ENCODE measurements around the gene CDK8. TPM values are rescaled to one million over a fixed set of nuclear protein-coding genes. Genes with fewer than 3 reads are reported as not detected.

The CDK8 gene
- polyA plus RNA-seq, 1 experiment: 18.8 TPM

- no peak overlapping the region for H3K27ac ChIP-seq (ENCODE audit: low read depth, low read length)
- DNase-seq (ENCODE audit: low read depth, low spot score): no peak
- no peak for TF ChIP-seq CTCF (IDR thresholded peaks at IDR 0.05; ENCODE audit: low read depth, low read length)
- CTCF ChIA-PET: no interaction called here
- no peak overlapping the region for H3K4me3 ChIP-seq (ENCODE audit: low read depth, low read length)
- H3K9me3 ChIP-seq (ENCODE audit: control insufficient read depth, insufficient read depth, low read length): no peaks in the 10 kb centered on the region
- POLR2A ChIA-PET: no interaction called here
- no peaks in the 10 kb centered on the region for H3K27me3 ChIP-seq (ENCODE audit: control insufficient read depth, insufficient read depth, low read length)
Observed at GRCh38 chr13:26342898-26343297, 89.0 kb downstream of the CDK8 start.

DNA sequence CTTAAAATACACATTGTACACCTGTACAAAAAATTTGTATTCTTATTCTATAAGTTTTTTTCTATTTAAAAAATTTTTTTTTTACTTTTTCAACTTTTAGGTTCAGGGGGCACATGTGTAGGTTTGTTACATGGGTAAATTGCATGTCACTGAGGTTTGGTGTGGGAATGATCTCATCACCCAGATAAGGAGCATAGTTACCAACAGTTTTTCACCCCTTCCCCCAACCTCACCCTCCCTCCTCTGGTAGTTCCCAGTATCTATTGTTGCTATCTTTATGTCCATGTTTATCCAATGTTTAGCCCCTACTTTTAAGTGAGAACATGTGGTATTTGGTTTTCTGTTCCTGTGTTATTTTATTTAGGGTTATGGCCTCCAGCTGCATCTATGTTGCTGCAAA, 89.9 kb downstream of the CDK8 start:
- H3K27ac ChIP-seq (ENCODE audit: low read depth, low read length): no peak overlapping the region
- ChIA-PET POLR2A (no interaction called here), CTCF (no interaction called here)
- no peaks in the 10 kb centered on the region for H3K9me3 ChIP-seq (ENCODE audit: control insufficient read depth, insufficient read depth, low read length)
- H3K27me3 ChIP-seq (ENCODE audit: control insufficient read depth, insufficient read depth, low read length): no peaks in the 10 kb centered on the region
- TF ChIP-seq CTCF (IDR thresholded peaks at IDR 0.05; ENCODE audit: low read depth, low read length): no peak
- H3K4me3 ChIP-seq (ENCODE audit: low read depth, low read length): no peak overlapping the region
- no peak for DNase-seq (ENCODE audit: low read depth, low spot score)

- CTCF ChIA-PET: no interaction called here
- TF ChIP-seq CTCF (IDR thresholded peaks at IDR 0.05; ENCODE audit: low read depth, low read length): no peak
- H3K27ac ChIP-seq (ENCODE audit: low read depth, low read length): no peak overlapping the region
- H3K9me3 ChIP-seq (ENCODE audit: control insufficient read depth, insufficient read depth, low read length): no peaks in the 10 kb centered on the region
- no peaks in the 10 kb centered on the region for H3K27me3 ChIP-seq (ENCODE audit: control insufficient read depth, insufficient read depth, low read length)
- POLR2A ChIA-PET: no interaction called here
- H3K4me3 ChIP-seq (ENCODE audit: low read depth, low read length): no peak overlapping the region
- DNase-seq (ENCODE audit: low read depth, low spot score): no peak
Observed at GRCh38 chr13:26344980-26345379, 91.1 kb downstream of the CDK8 start.

DNA sequence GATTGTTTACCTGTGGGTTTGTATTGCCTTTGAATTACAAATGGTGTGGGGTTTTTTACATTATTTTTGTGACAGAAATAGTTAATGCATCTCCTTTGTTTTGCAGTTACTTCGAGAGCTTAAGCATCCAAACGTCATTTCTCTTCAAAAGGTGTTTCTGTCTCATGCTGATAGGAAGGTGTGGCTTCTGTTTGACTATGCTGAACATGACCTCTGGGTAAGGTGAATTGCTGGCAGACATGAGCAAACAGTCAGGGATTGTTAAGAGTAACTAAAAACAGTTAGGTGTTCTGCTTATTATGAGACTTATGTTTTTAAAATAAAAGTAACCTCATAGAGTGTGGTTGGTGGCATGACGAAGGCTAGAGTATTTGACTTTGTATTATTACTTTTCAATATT, 95.0 kb downstream of the CDK8 start:
- POLR2A ChIA-PET: no interaction called here
- H3K27ac ChIP-seq (ENCODE audit: low read depth, low read length): no peak overlapping the region
- CTCF ChIA-PET: no interaction called here
- H3K4me3 ChIP-seq (ENCODE audit: low read depth, low read length): no peak overlapping the region
- no peak for TF ChIP-seq CTCF (IDR thresholded peaks at IDR 0.05; ENCODE audit: low read depth, low read length)
- H3K27me3 ChIP-seq (ENCODE audit: control insufficient read depth, insufficient read depth, low read length): no peaks in the 10 kb centered on the region
- no peaks in the 10 kb centered on the region for H3K9me3 ChIP-seq (ENCODE audit: control insufficient read depth, insufficient read depth, low read length)
- no peak for DNase-seq (ENCODE audit: low read depth, low spot score)

DNA sequence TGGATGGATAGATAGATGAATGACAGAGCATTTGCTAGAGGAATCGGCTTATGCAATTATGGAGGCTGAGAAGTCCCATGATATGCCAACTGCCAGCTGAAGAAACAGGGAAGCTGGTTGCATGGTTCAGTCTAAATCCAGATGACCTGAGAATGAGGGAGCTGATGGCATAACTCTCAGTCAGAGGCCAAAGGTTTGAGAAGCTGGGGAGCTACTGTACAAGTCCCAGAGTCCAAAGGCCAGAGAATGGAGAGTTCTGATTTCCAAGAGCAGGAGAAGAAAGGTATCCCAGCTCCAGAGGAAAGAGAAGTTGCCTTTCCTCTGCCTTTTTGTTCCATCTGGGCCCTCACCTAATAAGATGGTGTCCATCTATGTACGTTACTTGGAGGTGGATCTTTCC, 108.3 kb downstream of the CDK8 start:
- Histone ChIP-seq H3K27ac (ENCODE audit: low read depth, low read length) (no peak overlapping the region), H3K27me3 (ENCODE audit: control insufficient read depth, insufficient read depth, low read length) (no peaks in the 10 kb centered on the region), H3K9me3 (ENCODE audit: control insufficient read depth, insufficient read depth, low read length) (no peaks in the 10 kb centered on the region), H3K4me3 (ENCODE audit: low read depth, low read length) (no peak overlapping the region)
- no peak for TF ChIP-seq CTCF (IDR thresholded peaks at IDR 0.05; ENCODE audit: low read depth, low read length)
- CTCF ChIA-PET: no interaction called here
- POLR2A ChIA-PET: no interaction called here
- DNase-seq (ENCODE audit: low read depth, low spot score): no peak

Measured in AG04450 (cell line).